VCaP (cell line): Measurements from ENCODE around the gene NR1I2.

ENCODE experiments used
- H3K27ac ChIP-seq: fragments of 450-650 bp; 2 replicates; pipeline ENCODE4 v1.5.1; 2017
- CTCF ChIP-seq: fragments of 450-650 bp; conservative IDR thresholded peaks from 2 replicates; pipeline ENCODE4 v1.5.1; 2017; ENCODE audit warnings: mild to moderate bottlenecking, moderate library complexity

NR1I2 gene

GRCh38 chr3:119861681-119862080 is 79.8 kb downstream of the NR1I2 start:
- H3K27ac ChIP-seq, result no peak overlapping the region
- TF ChIP-seq CTCF, result no peak

DNA sequence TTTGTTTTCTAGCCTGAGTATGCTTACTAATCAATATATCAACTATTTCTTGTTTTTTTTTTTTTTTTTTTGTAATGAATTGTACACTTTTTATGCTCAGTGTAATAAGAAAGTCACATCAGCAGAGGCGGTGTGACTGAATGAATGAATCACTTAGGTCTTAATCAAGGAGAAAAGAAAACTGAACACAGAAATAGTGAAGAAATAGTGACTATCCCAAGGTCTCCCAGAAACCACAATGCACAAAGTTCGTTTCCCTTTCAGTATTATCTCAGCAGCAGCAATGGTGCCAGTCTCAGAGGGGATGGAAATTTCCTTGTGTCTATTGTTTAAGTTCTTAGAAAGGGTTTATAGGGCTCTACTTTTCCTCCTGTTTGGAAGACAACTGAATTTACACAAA is 80.7 kb downstream of the NR1I2 start:
- no peak overlapping the region for H3K27ac ChIP-seq
- no peak for TF ChIP-seq CTCF

DNA sequence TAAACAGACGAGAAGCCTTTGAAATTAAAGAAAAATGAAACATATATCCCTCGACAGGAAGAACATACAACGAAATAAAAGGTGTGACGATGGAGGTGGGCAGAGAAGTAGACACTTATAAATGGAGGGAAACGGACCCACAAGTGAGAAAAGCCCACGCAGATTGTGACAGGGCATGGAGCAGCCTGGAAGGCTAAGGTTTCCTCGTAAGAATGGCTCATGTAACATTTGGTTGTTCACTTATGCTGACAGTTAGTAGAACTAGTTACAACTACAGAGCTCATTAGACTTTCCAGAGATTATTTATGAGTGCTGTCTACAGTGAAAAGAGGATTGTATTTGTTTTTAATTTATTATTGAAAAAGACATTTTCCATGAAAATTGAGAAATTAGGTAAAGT is 82.6 kb downstream of the NR1I2 start:
- H3K27ac ChIP-seq, result no peak overlapping the region
- TF ChIP-seq CTCF, result no peak
